PC-9 (cell line): ENCODE measurements around the gene RNF182. TPM values are rescaled to one million over a fixed set of nuclear protein-coding genes. Genes with fewer than 3 reads are reported as not detected.
A peak's percentile ranks its signal among the peaks of the same experiment; 100 is the strongest.

Source experiments
- BruUV-seq: library from RNA; stranded (reverse); fragments of 400-500 nt; replicated peaks from 2 replicates; lab custom pipeline; 2021; lab: Mats Ljungman, UMichigan
- CTCF ChIA-PET: fragments of 300-600 bp; sonication (Branson Sonifier 250); formaldehyde crosslinking; loops from one replicate; lab custom pipeline; 2022; ENCODE audit warnings: antibody characterized with exemption; lab: Charles Lee
- POLR2A ChIA-PET: fragments of 300-600 bp; sonication (Branson Sonifier 250); formaldehyde crosslinking; loops from one replicate; lab custom pipeline; 2022; ENCODE audit warnings: antibody characterized with exemption; ENCODE audit not compliant: unreplicated experiment; lab: Charles Lee
- DNase-seq, 2 experiments: peaks; one replicate each; pipeline versions ENCODE4 v3.0.0 to v3.0.0-alpha.2; 2015 to 2022; ENCODE audit warnings: mixed read lengths in 1 of 2
- H2AFZ ChIP-seq: fragments of 200-600 bp; sonication (generic); 2 replicates; pipeline ENCODE4 v1.8.1; 2017; ENCODE audit warnings: antibody characterized with exemption
- H3F3A ChIP-seq: fragments of 200-600 bp; sonication (generic); 2 replicates; pipeline ENCODE4 v1.8.1; 2017; ENCODE audit warnings: antibody characterized with exemption, mild to moderate bottlenecking, low read depth; ENCODE audit not compliant: insufficient read depth
- H3K27ac ChIP-seq: fragments of 200-600 bp; sonication (generic); 2 replicates; pipeline ENCODE4 v1.6.1; 2016; ENCODE audit warnings: mixed run types
- H3K27me3 ChIP-seq: fragments of 200-600 bp; sonication (generic); 2 replicates; pipeline ENCODE4 v1.6.1; 2016; ENCODE audit warnings: low read depth, mixed run types; ENCODE audit not compliant: insufficient read depth
- H3K36me3 ChIP-seq: fragments of 200-600 bp; sonication (generic); 2 replicates; pipeline ENCODE4 v1.6.1; 2016; ENCODE audit warnings: low read depth, mixed run types
- H3K4me1 ChIP-seq: fragments of 200-600 bp; sonication (generic); replicated peaks from 2 replicates; pipeline ENCODE4 v1.6.1; 2016; ENCODE audit warnings: mixed run types; ENCODE audit not compliant: insufficient read depth
- H3K4me2 ChIP-seq: fragments of 200-600 bp; sonication (generic); 2 replicates; pipeline ENCODE4 v1.6.1; 2017; ENCODE audit warnings: mixed run types
- H3K4me3 ChIP-seq: fragments of 200-600 bp; sonication (generic); 2 replicates; pipeline ENCODE4 v1.6.1; 2016; ENCODE audit warnings: mixed run types
- H3K79me2 ChIP-seq: fragments of 200-600 bp; sonication (generic); 2 replicates; pipeline ENCODE4 v1.6.1; 2017; ENCODE audit warnings: low read depth, mixed run types
- H3K9me2 ChIP-seq: fragments of 200-600 bp; sonication (generic); 2 replicates; pipeline ENCODE4 v1.8.1; 2017; ENCODE audit warnings: mild to moderate bottlenecking; ENCODE audit not compliant: insufficient read depth
- H3K9me3 ChIP-seq: fragments of 200-600 bp; sonication (generic); 2 replicates; pipeline ENCODE4 v1.8.1; 2016; ENCODE audit warnings: low read depth; ENCODE audit not compliant: insufficient read depth
- H4K20me1 ChIP-seq: fragments of 200-600 bp; sonication (generic); 2 replicates; pipeline ENCODE4 v1.8.1; 2017; ENCODE audit not compliant: insufficient read depth
- EZH2 ChIP-seq: fragments of 200-600 bp; sonication (generic); IDR thresholded peaks from 2 replicates; pipeline ENCODE4 v1.8.0; 2017; ENCODE audit warnings: antibody characterized with exemption, low read depth
- intact Hi-C: fragments of 100-400 bp; cut with micrococcal nuclease; formaldehyde crosslinking; loops from one replicate; pipeline ENCODE4 v1.10.0; 2022; ENCODE audit not compliant: unreplicated experiment
- total RNA-seq: library from RNA; stranded (reverse); gene quantifications from 2 replicates; pipeline ENCODE4 v1.2.3, GENCODE V29; 2021
- TF ChIP-seq, protein P1 (sequence below): fragments of 200-600 bp; sonication (generic); conservative IDR thresholded peaks from 2 replicates; pipeline ENCODE4 v1.6.1; 2017; ENCODE audit warnings: mixed run types, antibody characterized with exemption, mild to moderate bottlenecking, moderate library complexity

RNF182 gene
- total RNA-seq, 1 experiment from 2014 or later: 0.13 TPM

DNA sequence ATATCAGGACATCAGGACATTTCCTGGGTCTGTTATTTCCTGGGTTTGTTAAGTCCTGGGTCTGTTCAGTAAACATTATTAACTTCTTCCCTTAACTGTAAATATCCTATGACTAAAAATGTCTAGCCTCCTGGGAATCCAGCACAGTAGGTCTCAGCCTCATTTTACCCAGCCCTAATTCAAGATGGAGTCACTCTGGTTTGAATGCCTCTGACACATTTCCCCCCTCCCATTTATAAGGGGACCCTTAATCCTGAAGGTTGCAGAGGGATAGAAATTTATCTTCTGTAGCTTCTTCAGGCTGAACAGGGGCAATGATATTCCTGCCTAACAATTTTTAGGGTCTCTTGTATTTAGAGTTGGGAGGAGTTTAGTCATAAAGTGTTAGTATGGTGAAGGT is 21.8 kb downstream of the RNF182 start:
- no peaks in the 10 kb centered on the region; the same call in 1 of the 2 replicates for H3K4me1 ChIP-seq
- DNase-seq: no peak
- H3K9me3 ChIP-seq: peaks cover 13% of the 10 kb centered on the region; the same call in 1 of the 2 replicates
- no TSS peak for BruUV-seq
- no peaks in the 10 kb centered on the region for H3K79me2 ChIP-seq
- no peaks in the 10 kb centered on the region for H3K9me2 ChIP-seq
- H3K4me3 ChIP-seq: no peak overlapping the region
- no peak overlapping the region for H2AFZ ChIP-seq
- no peaks in the 10 kb centered on the region for H3K27me3 ChIP-seq
- 0 out of 2 replicates have a peak, but pooled peaks cover 5% of the 10 kb centered on the region for H3K36me3 ChIP-seq
- no peak overlapping the region for H3K4me2 ChIP-seq
- H4K20me1 ChIP-seq: no peaks in the 10 kb centered on the region
- ChIA-PET CTCF (no interaction called here), POLR2A (no interaction called here)
- H3F3A ChIP-seq: no peaks in the 10 kb centered on the region
- intact Hi-C loops: no loop called here
- no peak overlapping the region for H3K27ac ChIP-seq
- TF ChIP-seq EZH2: no peak
- TF ChIP-seq, protein P1, sequence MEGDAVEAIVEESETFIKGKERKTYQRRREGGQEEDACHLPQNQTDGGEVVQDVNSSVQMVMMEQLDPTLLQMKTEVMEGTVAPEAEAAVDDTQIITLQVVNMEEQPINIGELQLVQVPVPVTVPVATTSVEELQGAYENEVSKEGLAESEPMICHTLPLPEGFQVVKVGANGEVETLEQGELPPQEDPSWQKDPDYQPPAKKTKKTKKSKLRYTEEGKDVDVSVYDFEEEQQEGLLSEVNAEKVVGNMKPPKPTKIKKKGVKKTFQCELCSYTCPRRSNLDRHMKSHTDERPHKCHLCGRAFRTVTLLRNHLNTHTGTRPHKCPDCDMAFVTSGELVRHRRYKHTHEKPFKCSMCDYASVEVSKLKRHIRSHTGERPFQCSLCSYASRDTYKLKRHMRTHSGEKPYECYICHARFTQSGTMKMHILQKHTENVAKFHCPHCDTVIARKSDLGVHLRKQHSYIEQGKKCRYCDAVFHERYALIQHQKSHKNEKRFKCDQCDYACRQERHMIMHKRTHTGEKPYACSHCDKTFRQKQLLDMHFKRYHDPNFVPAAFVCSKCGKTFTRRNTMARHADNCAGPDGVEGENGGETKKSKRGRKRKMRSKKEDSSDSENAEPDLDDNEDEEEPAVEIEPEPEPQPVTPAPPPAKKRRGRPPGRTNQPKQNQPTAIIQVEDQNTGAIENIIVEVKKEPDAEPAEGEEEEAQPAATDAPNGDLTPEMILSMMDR: no peak

DNA sequence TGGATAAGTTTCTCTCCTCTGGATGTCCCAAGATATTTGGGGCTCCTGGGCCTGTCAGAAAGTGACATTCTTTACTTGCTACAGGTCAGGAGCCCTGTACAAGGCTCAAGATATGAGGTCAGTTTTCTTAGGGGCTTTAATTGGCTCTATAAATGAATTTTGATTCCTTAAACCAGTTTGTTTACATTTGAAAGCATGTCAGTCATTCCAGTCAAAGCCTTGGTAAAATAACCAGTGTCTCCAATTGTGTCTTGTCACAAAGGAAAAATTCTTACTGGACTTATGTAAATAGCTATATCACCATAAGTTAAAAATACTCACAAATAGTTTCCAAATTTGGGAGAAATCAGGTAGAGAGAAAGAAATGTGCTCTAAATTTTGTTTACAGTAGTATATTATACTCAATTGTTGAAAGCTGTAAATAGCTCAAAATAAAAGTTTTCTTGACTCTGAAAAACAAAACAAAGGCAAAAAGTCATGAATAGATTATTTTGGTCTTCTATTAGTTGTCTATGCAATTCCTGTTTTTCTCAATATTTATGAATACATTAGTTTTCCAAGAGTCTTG is 22.9 kb downstream of the RNF182 start:
- BruUV-seq: no TSS peak
- H2AFZ ChIP-seq: no peak overlapping the region
- H3K4me3 ChIP-seq: no peak overlapping the region
- no peaks in the 10 kb centered on the region for H3K79me2 ChIP-seq
- peaks cover 7% of the 10 kb centered on the region for H3K4me1 ChIP-seq
- H4K20me1 ChIP-seq: no peaks in the 10 kb centered on the region
- POLR2A ChIA-PET: no interaction called here
- TF ChIP-seq, protein P1: no peak
- no peak for TF ChIP-seq EZH2
- no peak overlapping the region for H3K27ac ChIP-seq
- CTCF ChIA-PET: no interaction called here
- H3F3A ChIP-seq: peaks cover 6% of the 10 kb centered on the region; the same call in 1 of the 2 replicates
- intact Hi-C loops: no loop called here
- H3K9me3 ChIP-seq: peaks cover 1% of the 10 kb centered on the region; the same call in 1 of the 2 replicates
- H3K27me3 ChIP-seq: no peaks in the 10 kb centered on the region
- no peak overlapping the region for H3K4me2 ChIP-seq
- 0 out of 2 replicates have a peak, but pooled peaks cover under 1% of the 10 kb centered on the region for H3K36me3 ChIP-seq
- no peak for DNase-seq
- no peaks in the 10 kb centered on the region for H3K9me2 ChIP-seq

DNA sequence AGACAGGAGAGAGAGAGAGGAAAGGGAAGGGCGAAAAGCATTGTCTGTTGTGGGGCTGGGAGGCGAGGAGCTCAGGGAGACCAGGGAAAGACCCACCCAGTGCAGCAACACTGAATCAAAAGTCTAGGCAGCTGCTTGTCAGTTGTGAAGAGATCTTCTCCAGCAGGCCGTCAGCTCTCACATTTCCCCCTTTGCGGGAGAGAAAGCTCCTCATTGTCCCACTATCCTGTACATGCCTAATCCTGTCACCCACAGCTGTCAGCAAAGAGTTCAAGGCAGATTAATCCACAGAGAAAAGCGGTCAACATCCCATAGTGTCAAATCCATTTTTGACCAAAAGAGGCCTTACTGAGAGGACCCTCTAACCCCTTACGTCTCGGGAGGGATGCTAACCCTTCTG is 27.3 kb downstream of the RNF182 start:
- CTCF ChIA-PET: no interaction called here
- Histone ChIP-seq H3F3A (peaks cover 20% of the 10 kb centered on the region; the same call in 1 of the 2 replicates), H3K9me2 (no peaks in the 10 kb centered on the region), H3K36me3 (no peaks in the 10 kb centered on the region), H3K27ac (0 out of 2 replicates have a peak overlapping the region, but pooled peaks have one; percentile 71), H3K4me1 (peaks cover 23% of the 10 kb centered on the region), H3K9me3 (no peaks in the 10 kb centered on the region; the same call in 1 of the 2 replicates), H3K27me3 (no peaks in the 10 kb centered on the region), H3K4me2 (peak overlapping the region; percentile 57), H3K4me3 (no peak overlapping the region), H2AFZ (no peak overlapping the region), H3K79me2 (no peaks in the 10 kb centered on the region), H4K20me1 (no peaks in the 10 kb centered on the region)
- DNase-seq: no peak
- no TSS peak for BruUV-seq
- intact Hi-C loops: no loop called here
- POLR2A ChIA-PET: no interaction called here
- TF ChIP-seq EZH2: no peak
- TF ChIP-seq, protein P1: no peak
